Activated naive CD4-positive, alpha-beta T cell treated with anti-CD3 and anti-CD28 coated beads for 36 hours (primary cell): Measurements from ENCODE around the gene DXO. TPM values are rescaled to one million over a fixed set of nuclear protein-coding genes. Genes with fewer than 3 reads are reported as not detected.
"Not testable (repeated sequence)": the region's sequence is repeated elsewhere in the genome, so short reads cannot be mapped to it uniquely, and the experiment has no call there.

Experiments used
- CTCF ChIA-PET: fragments of 350-600 bp; sonication (Branson Sonifier 250); formaldehyde crosslinking; loops from one replicate; lab custom pipeline; 2021; ENCODE audit warnings: antibody characterized with exemption; lab: Charles Lee
- DNase-seq: peaks from one replicate; pipeline ENCODE4 v3.0.0-alpha.2; 2020
- H3K27ac Mint-ChIP-seq: one replicate; pipeline ENCODE4 v1.8.0; 2021; ENCODE audit warnings: mild to moderate bottlenecking, mixed read lengths
- H3K27me3 Mint-ChIP-seq: one replicate; pipeline ENCODE4 v1.8.0; 2021; ENCODE audit warnings: low read depth, mixed read lengths
- H3K36me3 Mint-ChIP-seq: one replicate; pipeline ENCODE4 v1.8.0; 2021; ENCODE audit warnings: low read depth, mixed read lengths
- H3K4me1 Mint-ChIP-seq: one replicate; pipeline ENCODE4 v1.8.0; 2021; ENCODE audit warnings: low read depth, mixed read lengths
- H3K4me3 Mint-ChIP-seq: one replicate; pipeline ENCODE4 v1.8.0; 2021; ENCODE audit warnings: mild to moderate bottlenecking, moderate library complexity, mixed read lengths
- H3K9me3 Mint-ChIP-seq: one replicate; pipeline ENCODE4 v1.8.0; 2021; ENCODE audit warnings: mixed read lengths
- intact Hi-C: fragments of 100-400 bp; cut with micrococcal nuclease; formaldehyde crosslinking; loops from one replicate; pipeline ENCODE4 v1.15.1; 2023
- total RNA-seq, 2 experiments: library from RNA; stranded (reverse); gene quantifications; one replicate each; pipeline ENCODE4 v1.2.3, GENCODE V29; 2021

DXO gene
- total RNA-seq, 2 experiments from 2014 or later = 12.5 to 13.0 TPM

DNA sequence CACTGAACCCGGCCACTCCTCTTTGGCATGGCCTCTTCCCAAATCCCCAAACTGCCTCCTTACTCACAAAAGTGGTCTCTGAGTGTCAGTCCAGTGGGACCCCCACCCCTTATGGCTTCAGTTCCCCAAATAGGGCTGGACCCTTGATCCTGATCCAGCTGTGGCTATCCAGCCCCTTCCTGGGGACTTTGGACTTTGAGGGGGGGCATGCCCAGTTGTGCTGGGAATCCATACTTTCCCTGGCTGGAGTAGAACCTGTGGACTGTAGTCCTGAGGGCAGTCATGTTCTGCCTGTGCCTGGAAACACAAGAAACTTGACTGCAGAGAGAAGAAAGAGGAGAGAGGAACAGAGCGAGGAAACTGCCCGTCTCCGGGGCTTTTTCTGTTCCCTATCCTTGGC lies 32.5 kb upstream of the DXO start:
- H3K4me1 Mint-ChIP-seq, DNase-seq, CTCF ChIA-PET, H3K9me3 Mint-ChIP-seq, H3K4me3 Mint-ChIP-seq, H3K36me3 Mint-ChIP-seq, intact Hi-C loops, H3K27ac Mint-ChIP-seq, H3K27me3 Mint-ChIP-seq: not testable (repeated sequence)

DNA sequence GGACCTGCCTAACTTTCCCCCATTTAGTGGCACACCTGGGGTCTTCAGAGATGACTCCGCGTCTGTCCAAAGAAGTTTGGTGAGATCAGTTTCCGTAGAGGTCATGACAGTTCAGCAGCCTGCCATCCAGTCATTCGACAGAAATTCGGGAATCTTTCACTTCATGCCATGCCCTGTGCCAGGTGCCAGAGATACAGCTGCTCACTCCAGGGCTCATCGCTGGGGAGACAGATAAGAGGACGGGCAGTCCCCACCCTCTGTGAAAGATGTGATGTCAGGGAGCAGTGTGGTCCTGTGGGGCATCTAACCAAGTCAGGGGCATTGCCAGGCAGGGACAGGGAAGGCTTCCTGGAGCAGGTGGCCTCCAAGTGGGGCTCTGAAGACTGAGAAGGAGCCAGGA lies 31.4 kb upstream of the DXO start:
- H3K4me3 Mint-ChIP-seq, H3K9me3 Mint-ChIP-seq, H3K4me1 Mint-ChIP-seq, H3K36me3 Mint-ChIP-seq, H3K27ac Mint-ChIP-seq, CTCF ChIA-PET, DNase-seq, intact Hi-C loops, H3K27me3 Mint-ChIP-seq: not testable (repeated sequence)

DNA sequence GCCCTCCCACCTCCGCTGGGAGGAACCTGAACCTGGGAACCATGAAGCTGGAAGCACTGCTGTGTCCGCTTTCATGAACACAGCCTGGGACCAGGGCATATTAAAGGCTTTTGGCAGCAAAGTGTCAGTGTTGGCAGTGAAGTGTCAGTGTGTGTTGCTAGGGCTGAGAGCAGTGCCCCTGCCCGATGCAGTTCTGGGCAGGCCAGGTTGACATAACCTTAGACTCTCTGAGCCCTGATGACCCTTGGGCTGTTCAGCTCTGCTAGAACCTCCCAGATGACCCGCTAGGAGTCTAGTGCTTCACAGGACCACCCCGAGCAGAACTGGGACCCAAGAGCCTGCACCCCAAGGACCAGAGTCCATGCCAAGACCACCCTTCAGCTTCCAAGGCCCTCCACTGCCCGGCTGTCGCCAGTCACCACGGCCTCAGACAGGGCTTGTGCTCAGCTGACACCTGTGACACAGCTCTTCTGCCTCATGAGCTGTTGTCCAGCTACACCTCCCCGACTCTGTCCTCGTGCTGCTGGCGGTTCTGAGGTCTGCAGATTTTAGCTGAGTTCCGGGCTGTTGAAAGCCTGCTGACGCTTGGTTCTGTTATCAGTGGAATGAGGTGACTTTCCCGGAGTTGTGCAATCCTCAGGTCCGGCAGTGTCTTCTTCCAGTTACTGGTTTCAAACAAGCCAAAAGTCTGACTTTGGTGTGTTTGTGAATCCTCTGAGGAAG lies 30.8 kb upstream of the DXO start:
- CTCF ChIA-PET, H3K36me3 Mint-ChIP-seq, H3K4me1 Mint-ChIP-seq, DNase-seq, intact Hi-C loops, H3K27me3 Mint-ChIP-seq, H3K9me3 Mint-ChIP-seq, H3K27ac Mint-ChIP-seq, H3K4me3 Mint-ChIP-seq: not testable (repeated sequence)

DNA sequence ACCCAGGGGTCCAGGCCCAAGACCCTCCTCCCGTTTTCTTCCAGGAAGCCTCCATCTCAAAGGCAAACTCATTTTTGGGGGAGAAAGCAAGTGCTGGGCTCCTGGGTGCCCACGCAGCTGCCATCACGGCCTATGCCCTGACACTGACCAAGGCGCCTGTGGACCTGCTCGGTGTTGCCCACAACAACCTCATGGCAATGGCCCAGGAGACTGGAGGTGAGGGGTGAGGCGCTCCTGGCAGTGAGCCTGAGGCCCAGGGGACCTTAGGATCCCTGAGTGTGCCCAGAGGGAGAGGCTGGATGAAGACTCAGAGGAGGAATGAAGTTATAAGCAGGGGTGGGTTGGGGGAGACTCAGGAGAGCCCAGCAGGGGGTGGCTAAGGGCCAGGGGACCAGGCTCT lies 24.4 kb upstream of the DXO start:
- DNase-seq, CTCF ChIA-PET, H3K4me3 Mint-ChIP-seq, H3K9me3 Mint-ChIP-seq, H3K36me3 Mint-ChIP-seq, intact Hi-C loops, H3K27me3 Mint-ChIP-seq, H3K27ac Mint-ChIP-seq, H3K4me1 Mint-ChIP-seq: not testable (repeated sequence)

DNA sequence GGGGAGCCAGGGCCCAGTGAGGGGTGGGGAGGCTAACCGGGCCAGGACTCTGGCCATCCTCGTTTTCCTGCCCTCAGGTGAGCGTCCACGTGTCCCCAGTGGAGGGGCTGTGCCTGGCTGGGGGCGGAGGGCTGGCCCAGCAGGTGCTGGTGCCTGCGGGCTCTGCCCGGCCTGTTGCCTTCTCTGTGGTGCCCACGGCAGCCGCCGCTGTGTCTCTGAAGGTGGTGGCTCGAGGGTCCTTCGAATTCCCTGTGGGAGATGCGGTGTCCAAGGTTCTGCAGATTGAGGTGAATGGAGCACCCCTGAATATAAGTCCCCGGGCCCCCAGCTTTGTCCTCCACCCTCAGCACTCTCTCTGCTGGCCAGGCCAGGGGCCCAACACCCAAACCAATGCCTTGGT lies 22.5 kb upstream of the DXO start:
- H3K27ac Mint-ChIP-seq, intact Hi-C loops, H3K36me3 Mint-ChIP-seq, H3K9me3 Mint-ChIP-seq, CTCF ChIA-PET, H3K4me3 Mint-ChIP-seq, H3K4me1 Mint-ChIP-seq, DNase-seq, H3K27me3 Mint-ChIP-seq: not testable (repeated sequence)

DNA sequence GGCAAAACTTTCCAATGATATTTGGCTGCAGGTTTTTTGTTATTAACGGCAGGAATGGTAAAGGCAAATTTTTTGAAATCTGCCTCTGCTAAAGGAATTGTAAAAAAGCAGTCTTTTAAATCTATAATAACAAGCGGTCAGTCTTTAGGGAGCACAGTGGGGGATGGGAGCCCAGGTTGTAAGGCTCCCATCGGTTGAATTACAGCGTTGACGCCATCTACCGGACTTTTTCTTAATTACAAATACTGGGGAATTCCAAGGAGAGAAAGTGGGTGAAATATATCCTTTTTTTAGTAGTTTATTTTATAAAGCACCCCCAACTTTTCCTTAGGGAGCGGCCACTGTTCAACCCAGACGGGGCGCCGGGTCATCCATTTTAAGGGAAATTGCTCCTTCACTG lies 17.4 kb upstream of the DXO start:
- H3K27me3 Mint-ChIP-seq, H3K36me3 Mint-ChIP-seq, H3K4me3 Mint-ChIP-seq, H3K4me1 Mint-ChIP-seq, DNase-seq, CTCF ChIA-PET, intact Hi-C loops, H3K27ac Mint-ChIP-seq, H3K9me3 Mint-ChIP-seq: not testable (repeated sequence)

DNA sequence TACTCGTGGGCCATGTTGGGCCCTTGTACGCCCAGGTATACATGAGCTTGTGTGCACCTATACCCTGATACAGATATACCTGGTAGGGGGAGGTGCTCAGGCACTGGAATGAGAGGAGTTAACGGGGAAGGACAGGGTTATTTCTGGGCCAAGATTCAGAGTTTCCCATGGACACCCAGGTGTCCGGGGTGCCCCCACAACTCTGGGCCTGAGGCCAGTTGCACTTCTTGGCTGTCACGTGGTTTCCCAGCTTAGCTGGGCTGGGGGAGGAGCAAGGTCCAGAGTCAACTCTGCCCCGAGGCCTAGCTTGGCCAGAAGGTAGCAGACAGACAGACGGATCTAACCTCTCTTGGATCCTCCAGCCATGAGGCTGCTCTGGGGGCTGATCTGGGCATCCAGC lies 9.8 kb upstream of the DXO start, which contains the start of gene C4A:
TSS of gene C4A (plus strand) at position 314 of the 400 bp plus-strand sequence. CDS start at position 365, 51 bp downstream.
- H3K27me3 Mint-ChIP-seq, intact Hi-C loops, H3K27ac Mint-ChIP-seq, H3K4me3 Mint-ChIP-seq, DNase-seq, H3K36me3 Mint-ChIP-seq, CTCF ChIA-PET, H3K9me3 Mint-ChIP-seq: not testable (repeated sequence)
- peaks cover 16% of the 10 kb centered on the region for H3K4me1 Mint-ChIP-seq

DNA sequence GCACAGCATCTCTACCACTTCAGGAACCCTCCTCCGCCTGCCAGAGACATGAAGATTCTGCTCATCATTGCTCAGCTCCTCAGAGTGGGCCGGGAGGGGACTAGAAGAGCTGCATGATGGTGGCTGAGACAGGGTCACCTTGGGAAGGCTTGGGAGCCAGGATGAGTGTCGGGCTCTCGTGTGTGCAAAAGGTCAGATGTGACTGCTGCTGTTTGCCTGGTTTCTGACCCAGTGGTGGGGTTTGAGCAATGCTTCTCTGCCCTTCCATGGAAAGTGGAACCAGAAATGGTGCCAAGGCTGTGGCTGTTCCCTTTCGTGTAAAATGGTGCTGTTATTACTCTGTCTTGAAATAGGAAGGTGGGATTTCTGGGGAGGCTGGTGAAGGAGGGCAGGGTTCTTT lies 9.1 kb upstream of the DXO start:
- CTCF ChIA-PET, H3K27me3 Mint-ChIP-seq, H3K4me3 Mint-ChIP-seq, DNase-seq, H3K36me3 Mint-ChIP-seq, intact Hi-C loops, H3K27ac Mint-ChIP-seq, H3K9me3 Mint-ChIP-seq: not testable (repeated sequence)
- peaks cover 16% of the 10 kb centered on the region for H3K4me1 Mint-ChIP-seq

DNA sequence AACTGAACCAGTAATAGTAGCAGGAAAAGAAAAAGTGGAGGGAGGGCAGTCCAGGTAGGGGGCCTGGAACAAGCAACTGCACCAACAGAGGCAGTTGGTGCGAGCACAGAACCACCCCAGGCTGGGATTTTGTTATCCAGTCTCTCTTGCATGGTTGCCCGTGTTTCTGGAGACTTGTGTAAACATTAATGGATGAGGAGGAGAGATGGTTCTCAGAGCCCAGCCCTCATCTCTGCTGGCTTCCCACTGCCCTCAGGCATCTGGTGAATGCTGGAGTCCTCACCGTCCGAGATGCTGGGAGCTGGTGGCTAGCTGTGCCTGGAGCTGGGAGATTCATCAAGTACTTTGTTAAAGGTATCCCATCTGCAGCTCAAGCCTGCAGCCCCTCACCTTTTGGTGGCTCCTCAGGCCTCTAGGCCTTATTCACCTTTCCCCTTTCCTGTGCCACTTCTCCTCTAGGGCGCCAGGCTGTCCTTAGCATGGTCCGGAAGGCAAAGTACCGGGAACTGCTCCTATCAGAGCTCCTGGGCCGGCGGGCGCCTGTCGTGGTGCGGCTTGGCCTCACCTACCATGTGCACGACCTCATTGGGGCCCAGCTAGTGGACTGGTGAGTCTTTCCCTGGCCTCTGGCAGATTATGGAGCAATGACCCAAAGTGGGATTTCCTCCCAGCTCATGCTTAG lies 8.4 kb upstream of the DXO start:
- H3K4me1 Mint-ChIP-seq = peaks cover 16% of the 10 kb centered on the region
- peak overlapping the region; percentile 76 for H3K27ac Mint-ChIP-seq
- intact Hi-C loops = not testable (repeated sequence)

DNA sequence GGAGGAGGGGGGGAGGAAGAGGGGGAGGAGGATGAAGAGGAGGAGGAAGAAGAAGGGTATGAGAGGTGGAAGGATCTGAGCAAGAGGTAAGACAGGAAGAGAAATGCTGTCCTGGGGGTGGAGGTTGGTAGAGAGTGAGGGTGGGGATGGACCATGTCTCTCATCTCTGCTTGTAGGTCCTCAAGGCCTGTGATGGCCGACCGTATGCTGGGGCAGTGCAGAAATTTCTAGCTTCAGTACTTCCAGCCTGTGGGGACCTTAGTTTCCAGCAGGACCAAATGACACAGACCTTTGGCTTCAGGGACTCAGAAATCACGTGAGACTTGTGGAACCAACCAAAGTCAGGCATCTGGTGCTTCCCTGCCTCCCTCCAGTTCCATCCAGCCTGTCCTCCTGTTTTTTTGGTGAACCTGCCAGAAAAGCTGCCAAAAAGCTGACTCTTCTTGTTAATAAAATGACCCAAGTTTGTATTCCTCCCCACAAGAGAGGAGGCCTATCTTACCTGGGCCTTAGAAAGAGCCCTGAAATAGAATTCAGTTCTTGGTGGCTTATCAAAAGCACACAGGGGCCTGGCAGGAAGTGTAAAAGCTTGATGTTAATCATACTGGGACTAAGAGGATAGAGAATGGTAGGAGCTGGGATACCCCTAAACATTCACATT lies 7.4 kb upstream of the DXO start:
- no peaks in the 10 kb centered on the region for H3K27me3 Mint-ChIP-seq
- CTCF ChIA-PET = interaction anchor here (1.2 to 1.5 kb wide), 2 partner anchors 27 to 69 kb away, joined by 3 to 4 read pairs; no protein-coding TSS in a partner anchor
- H3K27ac Mint-ChIP-seq = peak overlapping the region; percentile 76
- H3K36me3 Mint-ChIP-seq = peaks cover 3% of the 10 kb centered on the region
- DNase-seq = no peak
- H3K4me3 Mint-ChIP-seq = no peak overlapping the region
- H3K9me3 Mint-ChIP-seq = no peaks in the 10 kb centered on the region
- peaks cover 16% of the 10 kb centered on the region for H3K4me1 Mint-ChIP-seq
- intact Hi-C loops = no loop called here

More for the DNA sequence above, 8.4 kb upstream of the DXO start:
- H3K27me3 Mint-ChIP-seq, CTCF ChIA-PET, H3K9me3 Mint-ChIP-seq, DNase-seq, H3K36me3 Mint-ChIP-seq, H3K4me3 Mint-ChIP-seq: not testable (repeated sequence)

DNA sequence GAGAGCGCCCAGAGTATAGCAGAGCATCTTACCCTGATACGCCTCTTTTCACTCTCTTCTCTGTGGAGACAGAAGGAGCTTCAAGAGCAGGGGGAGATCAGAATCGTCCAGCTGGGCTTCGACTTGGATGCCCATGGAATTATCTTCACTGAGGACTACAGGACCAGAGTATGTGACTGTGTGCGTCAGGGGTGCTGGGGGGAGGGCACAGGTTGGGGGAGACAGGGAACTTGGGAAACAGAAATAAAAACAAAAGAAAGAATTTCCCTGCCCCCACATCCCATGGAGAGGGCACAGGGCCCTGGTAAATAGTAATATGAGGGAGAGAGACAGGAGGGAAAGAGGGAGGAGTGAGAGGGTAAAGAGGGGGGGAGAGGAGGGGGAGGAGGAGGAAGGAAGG lies 6.9 kb upstream of the DXO start:
- Mint-ChIP-seq H3K27ac (peak overlapping the region; percentile 84), H3K9me3 (no peaks in the 10 kb centered on the region), H3K4me1 (peaks cover 20% of the 10 kb centered on the region), H3K36me3 (peaks cover 3% of the 10 kb centered on the region), H3K27me3 (no peaks in the 10 kb centered on the region), H3K4me3 (no peak overlapping the region)
- intact Hi-C loops = no loop called here
- CTCF ChIA-PET = interaction anchor here (0.5 to 1.5 kb wide), 3 partner anchors 26 to 149 kb away, joined by 3 to 5 read pairs (median 4); partner anchors contain the start of gene ATF6B
- DNase-seq = no peak

DNA sequence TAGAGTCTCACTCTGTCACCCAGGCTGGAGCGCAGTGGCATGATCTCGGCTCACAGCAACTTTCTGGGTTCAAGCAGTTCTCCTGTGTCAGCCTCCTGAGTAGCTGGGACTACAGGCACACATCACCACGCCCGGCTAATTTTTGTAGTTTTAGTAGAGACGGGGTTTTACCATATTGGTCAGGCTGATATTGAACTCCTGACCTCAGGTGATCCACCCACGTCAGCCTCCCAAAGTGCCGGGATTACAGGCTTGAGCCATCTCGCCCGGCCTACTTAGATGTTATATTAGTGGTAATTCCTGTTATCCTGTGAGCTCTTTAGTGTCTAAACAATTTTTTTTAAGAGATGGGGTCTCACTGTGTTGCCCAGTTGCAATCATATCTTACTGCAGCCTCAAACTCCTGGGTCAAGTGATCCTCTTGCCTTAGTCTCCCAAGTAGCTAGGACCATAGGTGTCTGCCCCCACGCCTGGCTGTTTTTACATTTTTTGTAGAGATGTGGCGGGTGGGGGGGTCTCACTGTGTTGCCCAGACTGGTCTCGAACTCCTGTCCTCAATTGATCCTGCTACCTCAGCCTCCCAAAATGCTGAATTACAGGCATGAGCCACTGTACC lies 6.0 kb upstream of the DXO start:
- H3K36me3 Mint-ChIP-seq = peaks cover 3% of the 10 kb centered on the region
- CTCF ChIA-PET = no interaction called here
- peaks cover 29% of the 10 kb centered on the region for H3K4me1 Mint-ChIP-seq
- DNase-seq = no peak
- no peak overlapping the region for H3K4me3 Mint-ChIP-seq
- H3K9me3 Mint-ChIP-seq = no peaks in the 10 kb centered on the region
- H3K27ac Mint-ChIP-seq = no peak overlapping the region
- intact Hi-C loops = no loop called here
- no peaks in the 10 kb centered on the region for H3K27me3 Mint-ChIP-seq
